Measurements from ENCODE around the gene SPATS2L. TPM values are rescaled to one million over a fixed set of nuclear protein-coding genes. Genes with fewer than 3 reads are reported as not detected.

SPATS2L gene
- total RNA-seq, 1 experiment from 2014 or later, result 112 TPM

- TF ChIP-seq, protein P1, sequence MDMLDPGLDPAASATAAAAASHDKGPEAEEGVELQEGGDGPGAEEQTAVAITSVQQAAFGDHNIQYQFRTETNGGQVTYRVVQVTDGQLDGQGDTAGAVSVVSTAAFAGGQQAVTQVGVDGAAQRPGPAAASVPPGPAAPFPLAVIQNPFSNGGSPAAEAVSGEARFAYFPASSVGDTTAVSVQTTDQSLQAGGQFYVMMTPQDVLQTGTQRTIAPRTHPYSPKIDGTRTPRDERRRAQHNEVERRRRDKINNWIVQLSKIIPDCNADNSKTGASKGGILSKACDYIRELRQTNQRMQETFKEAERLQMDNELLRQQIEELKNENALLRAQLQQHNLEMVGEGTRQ (CRISPR knock-in tag; IDR thresholded peaks at IDR 0.05), result no peak
Measured at GRCh38 chr2:200377355-200378336, 71.2 kb downstream of the SPATS2L start (continued).

- Mint-ChIP-seq H3K4me1 (peaks cover 98% of the 10 kb centered on the region), H3K4me3 (peak overlapping the region; percentile 44), H3K27ac (peak overlapping the region; percentile 75), H3K27me3 (ENCODE audit: low read depth) (no peaks in the 10 kb centered on the region), H3K9me3 (no peaks in the 10 kb centered on the region), H3K36me3 (peaks cover 3% of the 10 kb centered on the region; the same call in 1 of the 2 replicates)
- DNase-seq (ENCODE audit: low spot score) (no peak), ATAC-seq (no peak)
- ChIA-PET CTCF (no interaction called here), POLR2A (interaction anchor here (0.9 kb wide), 1 partner anchor 35 kb away, joined by 3 read pairs; no protein-coding TSS in a partner anchor)
- TF ChIP-seq, protein P2, sequence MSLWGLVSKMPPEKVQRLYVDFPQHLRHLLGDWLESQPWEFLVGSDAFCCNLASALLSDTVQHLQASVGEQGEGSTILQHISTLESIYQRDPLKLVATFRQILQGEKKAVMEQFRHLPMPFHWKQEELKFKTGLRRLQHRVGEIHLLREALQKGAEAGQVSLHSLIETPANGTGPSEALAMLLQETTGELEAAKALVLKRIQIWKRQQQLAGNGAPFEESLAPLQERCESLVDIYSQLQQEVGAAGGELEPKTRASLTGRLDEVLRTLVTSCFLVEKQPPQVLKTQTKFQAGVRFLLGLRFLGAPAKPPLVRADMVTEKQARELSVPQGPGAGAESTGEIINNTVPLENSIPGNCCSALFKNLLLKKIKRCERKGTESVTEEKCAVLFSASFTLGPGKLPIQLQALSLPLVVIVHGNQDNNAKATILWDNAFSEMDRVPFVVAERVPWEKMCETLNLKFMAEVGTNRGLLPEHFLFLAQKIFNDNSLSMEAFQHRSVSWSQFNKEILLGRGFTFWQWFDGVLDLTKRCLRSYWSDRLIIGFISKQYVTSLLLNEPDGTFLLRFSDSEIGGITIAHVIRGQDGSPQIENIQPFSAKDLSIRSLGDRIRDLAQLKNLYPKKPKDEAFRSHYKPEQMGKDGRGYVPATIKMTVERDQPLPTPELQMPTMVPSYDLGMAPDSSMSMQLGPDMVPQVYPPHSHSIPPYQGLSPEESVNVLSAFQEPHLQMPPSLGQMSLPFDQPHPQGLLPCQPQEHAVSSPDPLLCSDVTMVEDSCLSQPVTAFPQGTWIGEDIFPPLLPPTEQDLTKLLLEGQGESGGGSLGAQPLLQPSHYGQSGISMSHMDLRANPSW (CRISPR knock-in tag; conservative IDR thresholded peaks at IDR 0.05; ENCODE audit: low read depth), result no peak
- no peak for TF ChIP-seq CREM (CRISPR knock-in tag; IDR thresholded peaks at IDR 0.05)
- no peak for TF ChIP-seq FOXJ3 (CRISPR knock-in tag; IDR thresholded peaks at IDR 0.05; ENCODE audit: borderline replicate concordance)
- TF ChIP-seq ZNF671 (CRISPR knock-in tag; IDR thresholded peaks at IDR 0.05), result no peak
- no peak for TF ChIP-seq TP53 (CRISPR knock-in tag; IDR thresholded peaks at IDR 0.05)
- TF ChIP-seq NR1H2 (CRISPR knock-in tag; IDR thresholded peaks at IDR 0.05), result no peak
- TF ChIP-seq ZBTB21 (CRISPR knock-in tag; IDR thresholded peaks at IDR 0.05; ENCODE audit: borderline replicate concordance), result no peak
- TF ChIP-seq, protein P1 (CRISPR knock-in tag; IDR thresholded peaks at IDR 0.05), result no peak
- no peak for TF ChIP-seq CBFB (CRISPR knock-in tag; IDR thresholded peaks at IDR 0.05; ENCODE audit: low read depth)
- TF ChIP-seq SMAD3 (CRISPR knock-in tag; IDR thresholded peaks at IDR 0.05; ENCODE audit: borderline replicate concordance), result no peak
- no peak for TF ChIP-seq ETV6 (CRISPR knock-in tag; IDR thresholded peaks at IDR 0.05)
- no peak for TF ChIP-seq ESRRA (CRISPR knock-in tag; IDR thresholded peaks at IDR 0.05; ENCODE audit: borderline replicate concordance)
Measured at GRCh38 chr2:200378652-200379290, 72.3 kb downstream of the SPATS2L start.

GRCh38 chr2:200379481-200380090 lies 73.1 kb downstream of the SPATS2L start:
- peak; percentile 7 for ATAC-seq
- Mint-ChIP-seq H3K4me3 (peak overlapping the region; percentile 44), H3K9me3 (no peaks in the 10 kb centered on the region), H3K4me1 (peaks cover 91% of the 10 kb centered on the region), H3K27me3 (ENCODE audit: low read depth) (no peaks in the 10 kb centered on the region), H3K27ac (peak overlapping the region; percentile 75), H3K36me3 (no peaks in the 10 kb centered on the region)
- peak; percentile 32 for DNase-seq (ENCODE audit: low spot score)
- POLR2A ChIA-PET, result interaction anchor here (0.9 kb wide), 1 partner anchor 36 kb away, joined by 3 read pairs; no protein-coding TSS in a partner anchor
- CTCF ChIA-PET, result no interaction called here
- no peak for TF ChIP-seq HMGA2 (CRISPR knock-in tag; IDR thresholded peaks at IDR 0.05)
- TF ChIP-seq TCF7 (CRISPR knock-in tag; IDR thresholded peaks at IDR 0.05; ENCODE audit: low read depth), result no peak
- no peak for TF ChIP-seq MYBL2 (CRISPR knock-in tag; IDR thresholded peaks at IDR 0.05)
- TF ChIP-seq SP1 (CRISPR knock-in tag; conservative IDR thresholded peaks at IDR 0.05), result no peak
- no peak for TF ChIP-seq GRHL2 (CRISPR knock-in tag; IDR thresholded peaks at IDR 0.05; ENCODE audit: insufficient replicate concordance, severe bottlenecking)
- TF ChIP-seq, protein P3, sequence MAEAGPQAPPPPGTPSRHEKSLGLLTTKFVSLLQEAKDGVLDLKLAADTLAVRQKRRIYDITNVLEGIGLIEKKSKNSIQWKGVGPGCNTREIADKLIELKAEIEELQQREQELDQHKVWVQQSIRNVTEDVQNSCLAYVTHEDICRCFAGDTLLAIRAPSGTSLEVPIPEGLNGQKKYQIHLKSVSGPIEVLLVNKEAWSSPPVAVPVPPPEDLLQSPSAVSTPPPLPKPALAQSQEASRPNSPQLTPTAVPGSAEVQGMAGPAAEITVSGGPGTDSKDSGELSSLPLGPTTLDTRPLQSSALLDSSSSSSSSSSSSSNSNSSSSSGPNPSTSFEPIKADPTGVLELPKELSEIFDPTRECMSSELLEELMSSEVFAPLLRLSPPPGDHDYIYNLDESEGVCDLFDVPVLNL (CRISPR knock-in tag; IDR thresholded peaks at IDR 0.05; ENCODE audit: borderline replicate concordance, low read depth), result no peak
- TF ChIP-seq SOX15 (CRISPR knock-in tag; IDR thresholded peaks at IDR 0.05), result no peak
- no peak for TF ChIP-seq NFE2L1 (CRISPR knock-in tag; IDR thresholded peaks at IDR 0.05)
- no peak for TF ChIP-seq CBFB (CRISPR knock-in tag; IDR thresholded peaks at IDR 0.05; ENCODE audit: low read depth)
- no peak for TF ChIP-seq ZNF138 (CRISPR knock-in tag; conservative IDR thresholded peaks at IDR 0.05)
- no peak for TF ChIP-seq ETV6 (CRISPR knock-in tag; IDR thresholded peaks at IDR 0.05)
- no peak for TF ChIP-seq ATF3 (CRISPR knock-in tag; conservative IDR thresholded peaks at IDR 0.05)
- no peak for TF ChIP-seq KAT7 (CRISPR knock-in tag; IDR thresholded peaks at IDR 0.05; ENCODE audit: borderline replicate concordance)
- no peak for TF ChIP-seq JAZF1 (CRISPR knock-in tag; IDR thresholded peaks at IDR 0.05)
- TF ChIP-seq ELF4 (CRISPR knock-in tag; IDR thresholded peaks at IDR 0.05; ENCODE audit: low read depth), result no peak
- TF ChIP-seq SMAD4 (CRISPR knock-in tag; IDR thresholded peaks at IDR 0.05), result no peak
- TF ChIP-seq ESRRA (CRISPR knock-in tag; IDR thresholded peaks at IDR 0.05; ENCODE audit: borderline replicate concordance), result no peak
